Measurements from ENCODE around the gene RORC. TPM values are rescaled to one million over a fixed set of nuclear protein-coding genes. Genes with fewer than 3 reads are reported as not detected.

RORC gene
- total RNA-seq, 1 donor: not detected

DNA sequence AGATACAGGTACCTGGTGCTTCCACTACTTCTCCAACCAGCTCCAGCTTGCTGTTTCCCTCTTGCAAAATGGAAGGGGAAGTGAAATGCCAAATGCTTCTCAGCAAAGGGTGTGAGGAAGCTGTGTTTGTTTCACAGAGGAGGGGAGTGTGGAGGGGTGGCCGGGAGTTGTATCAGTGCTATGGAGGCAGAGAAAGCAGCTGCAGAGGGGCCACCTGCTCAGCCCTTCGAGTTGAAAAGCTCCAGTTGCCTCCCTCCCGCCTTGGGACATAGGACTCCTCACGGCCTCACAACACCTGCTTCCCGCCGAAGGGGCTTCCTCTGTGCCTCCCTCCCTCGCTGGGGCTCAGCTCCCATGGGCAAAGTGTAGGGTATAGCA is 14.3 kb downstream of the RORC start:
- no peaks in the 10 kb centered on the region for H4K20me1 ChIP-seq (ENCODE audit: insufficient read depth, low read length)
- no peak overlapping the region for H3K27ac ChIP-seq (ENCODE audit: low read depth, low read length)
- H3K36me3 ChIP-seq (ENCODE audit: insufficient read depth, low read length): no peaks in the 10 kb centered on the region
- peak; percentile 35 for DNase-seq (ENCODE audit: insufficient read length, low spot score, missing footprints)
- H2AFZ ChIP-seq (ENCODE audit: low read length): no peak overlapping the region
- no peak overlapping the region for H3K4me2 ChIP-seq (ENCODE audit: insufficient read depth, low read length)
- H3K4me3 ChIP-seq (ENCODE audit: insufficient read depth, low read length): no peak overlapping the region
- peaks cover 3% of the 10 kb centered on the region for H3K4me1 ChIP-seq (ENCODE audit: insufficient read depth, low read length)
- no peaks in the 10 kb centered on the region for H3K79me2 ChIP-seq (ENCODE audit: insufficient read depth, low read length)
- H3K27me3 ChIP-seq (ENCODE audit: insufficient read depth, low read length): peaks cover 19% of the 10 kb centered on the region
- no peaks in the 10 kb centered on the region for H3K9me3 ChIP-seq (ENCODE audit: low read depth, low read length)
- no peak for TF ChIP-seq CTCF (IDR thresholded peaks at IDR 0.05; ENCODE audit: extremely low read depth, low read depth, low read length)

DNA sequence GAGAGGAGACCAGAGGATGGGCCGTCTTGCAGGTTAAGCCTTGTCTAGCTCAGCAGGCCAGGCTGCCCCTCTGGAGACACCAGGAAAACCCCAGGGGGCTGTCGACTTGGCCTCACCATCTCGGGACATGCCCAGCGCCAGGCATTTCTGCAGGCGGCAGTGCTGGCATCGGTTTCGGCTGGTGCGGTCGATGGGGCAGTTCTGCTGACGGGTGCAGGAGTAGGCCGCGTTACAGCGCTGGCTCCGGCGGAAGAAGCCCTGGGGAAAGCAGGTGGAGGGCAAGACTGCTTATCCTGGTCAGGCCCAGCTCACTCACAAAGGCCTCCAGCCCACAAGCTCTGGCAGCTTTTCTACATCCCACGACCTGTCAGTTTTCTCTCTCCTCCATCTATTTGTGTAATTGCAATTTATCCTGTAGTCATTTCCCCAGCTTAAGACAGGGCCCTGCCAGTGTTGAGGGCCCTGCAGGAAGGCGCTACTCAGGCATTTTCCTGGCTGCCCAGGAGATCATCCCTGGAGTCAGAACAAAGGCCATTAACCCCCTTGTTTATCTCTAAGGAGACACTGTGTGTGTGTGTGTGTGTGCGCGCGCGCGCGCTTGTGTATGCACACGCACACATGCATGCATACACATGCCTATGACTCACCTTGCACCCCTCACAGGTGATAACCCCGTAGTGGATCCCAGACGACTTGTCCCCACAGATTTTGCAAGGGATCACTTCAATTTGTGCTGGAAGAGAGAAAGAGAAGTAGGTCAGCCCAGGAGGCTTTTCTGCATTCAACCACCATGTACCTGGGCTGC is 14.9 kb downstream of the RORC start:
- Histone ChIP-seq H4K20me1 (ENCODE audit: insufficient read depth, low read length) (no peaks in the 10 kb centered on the region), H3K79me2 (ENCODE audit: insufficient read depth, low read length) (no peaks in the 10 kb centered on the region), H2AFZ (ENCODE audit: low read length) (no peak overlapping the region), H3K4me3 (ENCODE audit: insufficient read depth, low read length) (no peak overlapping the region), H3K9me3 (ENCODE audit: low read depth, low read length) (no peaks in the 10 kb centered on the region), H3K36me3 (ENCODE audit: insufficient read depth, low read length) (no peaks in the 10 kb centered on the region), H3K27ac (ENCODE audit: low read depth, low read length) (no peak overlapping the region), H3K4me2 (ENCODE audit: insufficient read depth, low read length) (no peak overlapping the region), H3K4me1 (ENCODE audit: insufficient read depth, low read length) (peaks cover 3% of the 10 kb centered on the region), H3K27me3 (ENCODE audit: insufficient read depth, low read length) (peaks cover 24% of the 10 kb centered on the region)
- TF ChIP-seq CTCF (IDR thresholded peaks at IDR 0.05; ENCODE audit: extremely low read depth, low read depth, low read length): no peak
- DNase-seq (ENCODE audit: insufficient read length, low spot score, missing footprints): peak; percentile 39

DNA sequence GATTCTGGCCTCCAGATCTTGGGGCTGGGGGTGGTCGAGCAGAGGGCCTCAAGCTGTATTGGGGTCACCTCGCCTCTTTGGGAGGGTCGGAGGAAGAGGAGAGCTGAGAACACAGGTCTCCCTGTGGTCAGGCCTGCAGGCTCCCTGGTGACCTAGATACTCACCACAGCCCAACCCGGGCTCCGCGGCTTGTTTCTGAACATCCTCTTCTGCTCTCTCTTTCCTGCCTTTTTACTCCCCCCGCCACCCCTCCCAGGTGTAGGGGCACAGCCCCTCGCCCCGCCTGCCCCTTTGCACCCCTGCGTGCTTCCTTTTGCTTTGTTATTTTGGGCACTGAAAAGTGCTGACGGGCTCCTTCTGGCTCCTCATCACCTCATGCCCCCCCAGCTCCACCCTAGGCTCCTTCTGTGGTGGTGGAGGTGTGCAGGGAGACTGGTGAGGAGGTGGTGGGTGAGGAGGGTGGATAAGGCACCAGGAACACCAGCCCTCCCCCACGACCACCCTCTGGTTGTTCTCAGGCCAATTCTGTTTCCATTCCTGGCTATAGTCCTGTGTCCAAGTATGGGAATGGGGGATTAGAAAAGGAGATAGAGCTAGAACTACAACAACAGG is 15.8 kb downstream of the RORC start:
- no peak overlapping the region for H3K4me3 ChIP-seq (ENCODE audit: insufficient read depth, low read length)
- no peaks in the 10 kb centered on the region for H3K79me2 ChIP-seq (ENCODE audit: insufficient read depth, low read length)
- H3K27me3 ChIP-seq (ENCODE audit: insufficient read depth, low read length): peaks cover 31% of the 10 kb centered on the region
- peaks cover 3% of the 10 kb centered on the region for H3K4me1 ChIP-seq (ENCODE audit: insufficient read depth, low read length)
- peak; percentile 57 for DNase-seq (ENCODE audit: insufficient read length, low spot score, missing footprints)
- H4K20me1 ChIP-seq (ENCODE audit: insufficient read depth, low read length): no peaks in the 10 kb centered on the region
- no peaks in the 10 kb centered on the region for H3K9me3 ChIP-seq (ENCODE audit: low read depth, low read length)
- no peak for TF ChIP-seq CTCF (IDR thresholded peaks at IDR 0.05; ENCODE audit: extremely low read depth, low read depth, low read length)
- no peak overlapping the region for H2AFZ ChIP-seq (ENCODE audit: low read length)
- H3K27ac ChIP-seq (ENCODE audit: low read depth, low read length): no peak overlapping the region
- no peak overlapping the region for H3K4me2 ChIP-seq (ENCODE audit: insufficient read depth, low read length)
- no peaks in the 10 kb centered on the region for H3K36me3 ChIP-seq (ENCODE audit: insufficient read depth, low read length)

- TF ChIP-seq CTCF (IDR thresholded peaks at IDR 0.05; ENCODE audit: extremely low read depth, low read depth, low read length): no peak
- H2AFZ ChIP-seq (ENCODE audit: low read length): no peak overlapping the region
Observed at GRCh38 chr1:151814971-151815545, 16.5 kb downstream of the RORC start.

More at GRCh38 chr1:151814971-151815545, 16.5 kb downstream of the RORC start:
- H3K27me3 ChIP-seq (ENCODE audit: insufficient read depth, low read length): peaks cover 31% of the 10 kb centered on the region
- H3K4me1 ChIP-seq (ENCODE audit: insufficient read depth, low read length): peaks cover 3% of the 10 kb centered on the region
- H3K79me2 ChIP-seq (ENCODE audit: insufficient read depth, low read length): no peaks in the 10 kb centered on the region
- peak; percentile 55 for DNase-seq (ENCODE audit: insufficient read length, low spot score, missing footprints)
- H3K36me3 ChIP-seq (ENCODE audit: insufficient read depth, low read length): no peaks in the 10 kb centered on the region
- H3K4me3 ChIP-seq (ENCODE audit: insufficient read depth, low read length): no peak overlapping the region
- H3K9me3 ChIP-seq (ENCODE audit: low read depth, low read length): no peaks in the 10 kb centered on the region
- no peak overlapping the region for H3K27ac ChIP-seq (ENCODE audit: low read depth, low read length)
- no peaks in the 10 kb centered on the region for H4K20me1 ChIP-seq (ENCODE audit: insufficient read depth, low read length)
- no peak overlapping the region for H3K4me2 ChIP-seq (ENCODE audit: insufficient read depth, low read length)

Measured in osteoblast (primary cell).